Left kidney (tissue), 2 donors: ENCODE measurements around the gene FKBP4. TPM values are rescaled to one million over a fixed set of nuclear protein-coding genes. Genes with fewer than 3 reads are reported as not detected.

ENCODE experiments used
- DNase-seq: peaks from one replicate; pipeline ENCODE4 v3.0.0-alpha.2; 2013
- polyA plus RNA-seq: library from polyadenylated mRNA; unstranded; fragments of 120-200 nt; gene quantifications from one replicate; pipeline ENCODE4 v1.2.1, GENCODE V29; 2013; ENCODE audit not compliant: insufficient read length

The FKBP4 gene
- polyA plus RNA-seq, 1 donor: 128 TPM

DNA sequence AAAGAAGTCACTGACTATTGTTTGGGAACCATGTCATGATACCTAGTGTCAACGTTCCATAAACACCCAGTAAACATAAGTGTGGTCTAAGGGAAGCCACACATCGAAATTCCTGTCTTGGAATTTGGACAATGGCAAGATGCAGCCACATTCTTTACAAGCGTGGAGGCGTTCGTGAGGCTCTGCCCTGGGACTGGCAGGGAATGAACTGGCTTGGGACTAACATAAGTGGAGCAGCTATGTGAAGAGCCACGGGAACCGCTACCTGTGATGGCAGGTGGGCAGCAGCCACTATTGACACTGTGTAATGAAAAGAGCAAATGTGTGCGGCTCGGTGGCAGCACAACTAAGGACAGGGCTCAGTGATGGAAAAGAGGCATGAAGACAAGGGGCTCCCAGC is 50.0 kb downstream of the FKBP4 start:
- no peak for DNase-seq

DNA sequence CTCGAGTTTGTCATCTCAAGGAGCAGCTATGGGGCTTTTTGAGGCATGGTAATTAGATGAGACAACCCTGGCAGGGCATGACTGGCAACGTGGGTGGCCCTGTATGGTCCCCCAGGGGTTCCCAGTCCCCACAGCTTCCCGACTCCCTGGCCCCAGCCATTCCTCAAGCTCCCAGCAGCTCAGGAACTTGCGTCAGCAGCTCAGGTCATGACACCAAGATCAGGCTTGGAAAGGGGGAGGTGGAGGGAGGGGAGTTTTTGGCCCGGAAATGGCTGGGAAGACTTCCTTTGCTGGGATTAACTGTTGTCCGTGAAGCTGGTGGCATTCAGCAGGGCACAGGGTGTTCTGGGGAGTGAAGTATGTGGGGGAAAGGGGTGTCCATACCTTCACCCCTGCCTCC is 50.5 kb downstream of the FKBP4 start:
- peak; percentile 45 for DNase-seq

DNA sequence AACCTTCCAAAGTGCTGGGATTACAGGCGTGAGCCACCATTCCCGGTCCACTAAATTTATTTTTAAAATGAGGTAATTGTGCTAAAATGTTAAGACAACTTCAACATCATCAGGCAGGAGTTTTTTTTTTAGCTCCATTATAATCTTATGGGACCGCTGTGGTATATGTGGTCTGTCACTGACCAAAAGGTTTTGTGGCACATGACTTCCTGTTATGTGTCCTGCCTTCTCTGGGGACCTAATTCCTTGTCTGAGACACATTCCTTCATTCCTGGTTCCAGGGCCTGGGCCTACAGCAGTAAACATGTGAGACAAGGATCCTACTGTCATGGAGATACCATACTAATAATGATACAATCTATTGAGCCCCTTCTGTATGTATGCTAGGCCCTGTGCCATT is 57.2 kb downstream of the FKBP4 start:
- DNase-seq: no peak

DNA sequence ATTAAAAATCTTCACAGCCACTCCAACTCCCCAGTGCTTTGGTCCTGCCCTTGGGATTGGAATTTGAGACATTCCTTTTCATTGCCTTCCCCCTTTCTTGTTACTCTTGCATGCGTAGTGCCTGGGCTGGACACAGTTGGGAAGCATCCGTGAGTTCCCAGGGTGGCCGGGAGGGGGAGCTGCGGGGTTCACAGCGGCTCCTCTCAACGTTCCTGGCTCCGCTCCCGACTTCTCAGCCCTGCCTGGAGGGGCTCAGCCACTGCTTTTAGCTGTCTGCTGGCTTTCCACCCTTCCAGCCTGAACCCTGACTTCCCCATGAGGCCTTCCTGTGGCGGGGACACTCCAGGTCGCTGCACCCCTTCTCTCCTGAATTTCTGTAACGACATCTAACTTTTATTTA is 58.9 kb downstream of the FKBP4 start:
- peak; percentile 77 for DNase-seq

Other genes with a start within 250 kb of the FKBP4 start
- 94.4 TPM for gene ITFG2, start 17.7 kb downstream of the FKBP4 start, polyA plus RNA-seq
- 29.7 TPM for gene NRIP2, start 40.1 kb downstream of the FKBP4 start, polyA plus RNA-seq
- 3.1 TPM for gene TEX52, start 62.1 kb downstream of the FKBP4 start, polyA plus RNA-seq
- gene FOXM1, start 82.2 kb downstream of the FKBP4 start, polyA plus RNA-seq: 46.4 TPM
- 40.5 TPM for gene RHNO1, start 82.3 kb downstream of the FKBP4 start, polyA plus RNA-seq
- gene TULP3, start 95.9 kb downstream of the FKBP4 start, polyA plus RNA-seq: 34.7 TPM
- gene TEAD4, start 164.4 kb downstream of the FKBP4 start, polyA plus RNA-seq: 16.7 TPM